LoVo (cell line): ENCODE data around the gene IKZF4.
"Not testable (repeated sequence)": the region's sequence is repeated elsewhere in the genome, so short reads cannot be mapped to it uniquely, and the experiment has no call there.

Source experiments
- DNase-seq: peaks from one replicate; pipeline ENCODE4 v3.0.0-alpha.2; 2016; ENCODE audit warnings: low spot score

Gene IKZF4

GRCh38 chr12:55999522-55999921 is 21.3 kb upstream of the IKZF4 start:
- DNase-seq, result not testable (repeated sequence)

- DNase-seq, result not testable (repeated sequence)
Observed at GRCh38 chr12:55999999-56000540, 20.8 kb upstream of the IKZF4 start.

- no peak for DNase-seq
Observed at GRCh38 chr12:56001487-56002100, 19.2 kb upstream of the IKZF4 start.

GRCh38 chr12:56003376-56003775 is 17.5 kb upstream of the IKZF4 start:
- DNase-seq, result not testable (repeated sequence)

- no peak for DNase-seq
Observed at GRCh38 chr12:56004211-56004610, 16.6 kb upstream of the IKZF4 start.

GRCh38 chr12:56007564-56008559 is 13.0 kb upstream of the IKZF4 start:
- DNase-seq, result peak; percentile 52

GRCh38 chr12:56010111-56010570 is 10.7 kb upstream of the IKZF4 start:
- no peak for DNase-seq

- no peak for DNase-seq
Observed at GRCh38 chr12:56011509-56012090, 9.2 kb upstream of the IKZF4 start.

GRCh38 chr12:56013482-56013881 is 7.4 kb upstream of the IKZF4 start:
- DNase-seq, result no peak

GRCh38 chr12:56014205-56014604 is 6.6 kb upstream of the IKZF4 start:
- no peak for DNase-seq

- DNase-seq, result no peak
Observed at GRCh38 chr12:56017181-56017580, 3.7 kb upstream of the IKZF4 start.

- DNase-seq, result no peak
Observed at GRCh38 chr12:56018356-56018755, 2.5 kb upstream of the IKZF4 start.

- no peak for DNase-seq
Observed at GRCh38 chr12:56021889-56022497, 1.1 kb downstream of the IKZF4 start.

- DNase-seq, result no peak
Observed at GRCh38 chr12:56028511-56029165, 7.8 kb downstream of the IKZF4 start.

GRCh38 chr12:56029166-56029519 is 8.3 kb downstream of the IKZF4 start:
- no peak for DNase-seq

- DNase-seq, result peak; percentile 50
Observed at GRCh38 chr12:56029666-56030293, 8.9 kb downstream of the IKZF4 start.

- DNase-seq, result no peak
Observed at GRCh38 chr12:56031987-56032386, 11.1 kb downstream of the IKZF4 start.

- no peak for DNase-seq
Observed at GRCh38 chr12:56034586-56035332, 13.9 kb downstream of the IKZF4 start.

GRCh38 chr12:56037161-56037560 is 16.3 kb downstream of the IKZF4 start:
- DNase-seq, result no peak

- no peak for DNase-seq
Observed at GRCh38 chr12:56038022-56038655, 17.3 kb downstream of the IKZF4 start.
